Panc1 (cell line): ENCODE measurements around the gene MAP3K6. TPM values are rescaled to one million over a fixed set of nuclear protein-coding genes. Genes with fewer than 3 reads are reported as not detected.
"Not testable (repeated sequence)": the region's sequence is repeated elsewhere in the genome, so short reads cannot be mapped to it uniquely, and the experiment has no call there.

ENCODE experiments used
- ATAC-seq: fragments of 200-7000 bp; cut with Tn5 transposase; 2 replicates; pipeline ENCODE4 v1.9.1; 2020; ENCODE audit warnings: mild to moderate bottlenecking, moderate library complexity
- BruUV-seq: library from RNA; stranded (reverse); fragments of 400-500 nt; replicated peaks from 2 replicates; lab custom pipeline; 2021; lab: Mats Ljungman, UMichigan
- CTCF ChIA-PET: fragments of 300-600 bp; sonication (Branson Sonifier 250); formaldehyde crosslinking; loops from one replicate; lab custom pipeline; 2022; ENCODE audit warnings: antibody characterized with exemption; lab: Charles Lee
- POLR2A ChIA-PET: fragments of 300-600 bp; sonication (Branson Sonifier 250); formaldehyde crosslinking; loops from one replicate; lab custom pipeline; 2022; ENCODE audit warnings: antibody characterized with exemption; lab: Charles Lee
- DNase-seq: peaks from one replicate; pipeline ENCODE4 v3.0.0-alpha.2; 2010; ENCODE audit warnings: low read depth, low spot score
- H3K27ac ChIP-seq: 2 replicates; pipeline ENCODE4 v1.5.1; 2011; ENCODE audit warnings: mild to moderate bottlenecking, low read length, inconsistent platforms
- H3K27me3 ChIP-seq: fragments of 200-500 bp; sonication (Bioruptor generic); 2 replicates; pipeline ENCODE4 v1.6.0; 2014; ENCODE audit warnings: low read length, inconsistent platforms; ENCODE audit not compliant: control insufficient read depth, insufficient read depth
- H3K36me3 ChIP-seq: fragments of 200-500 bp; sonication (Bioruptor generic); 2 replicates; pipeline ENCODE4 v1.5.1; 2014; ENCODE audit warnings: inconsistent platforms, mild to moderate bottlenecking, low read length, moderate library complexity; ENCODE audit not compliant: control insufficient read depth, insufficient read depth
- H3K4me1 ChIP-seq: 2 replicates; pipeline ENCODE4 v1.5.1; 2011; ENCODE audit warnings: inconsistent platforms, mild to moderate bottlenecking, low read length, moderate library complexity; ENCODE audit not compliant: control insufficient read depth, insufficient read depth
- H3K4me3 ChIP-seq, 2 experiments: 2 replicates each; pipeline ENCODE4 v1.5.1; 2011 to 2012; ENCODE audit warnings: low read depth in 2 of 2, low read length in 2 of 2, mild to moderate bottlenecking in 2 of 2, inconsistent platforms in 1 of 2, moderate library complexity in 1 of 2
- H3K9me3 ChIP-seq: fragments of 200-500 bp; sonication (Bioruptor generic); 2 replicates; pipeline ENCODE4 v1.5.1; 2014; ENCODE audit warnings: low read depth, mild to moderate bottlenecking, inconsistent platforms, low read length, moderate library complexity; ENCODE audit not compliant: control insufficient read depth, insufficient read depth
- POLR2AphosphoS5 ChIP-seq: IDR thresholded peaks from 2 replicates; pipeline ENCODE4 v1.6.1; 2012; ENCODE audit warnings: mild to moderate bottlenecking, low read depth, low read length, moderate library complexity
- REST ChIP-seq, 2 experiments: IDR thresholded peaks; 2 replicates each; pipeline ENCODE4 v1.6.1; 2011 to 2012; ENCODE audit warnings: low read depth in 2 of 2, control low read depth in 1 of 2, low read length in 1 of 2, mild to moderate bottlenecking in 1 of 2, moderate library complexity in 1 of 2; ENCODE audit not compliant: insufficient read depth in 1 of 2
- SIN3A ChIP-seq: IDR thresholded peaks from 2 replicates; pipeline ENCODE4 v1.6.1; 2012; ENCODE audit warnings: low read depth, mild to moderate bottlenecking, low read length, moderate library complexity, borderline replicate concordance; ENCODE audit not compliant: insufficient read depth
- TCF7L2 ChIP-seq: IDR thresholded peaks from 2 replicates; pipeline ENCODE4 v1.6.1; 2011; ENCODE audit warnings: mild to moderate bottlenecking, low read depth, low read length, inconsistent platforms
- in situ Hi-C: cut with HindIII; loops from 2 replicates; pipeline ENCODE4 v1.10.0; 2016; ENCODE audit warnings: low sequenced_read_pairs, low pct_unique_long_range_greater_than_20kb
- intact Hi-C: fragments of 100-400 bp; cut with micrococcal nuclease; formaldehyde crosslinking; loops from one replicate; pipeline ENCODE4 v1.10.0; 2022; ENCODE audit not compliant: unreplicated experiment
- total RNA-seq: library from RNA; stranded (reverse); gene quantifications from one replicate; pipeline ENCODE4 v1.2.1, GENCODE V29; 2021; ENCODE audit not compliant: unreplicated experiment
- TF ChIP-seq, protein P1 (sequence below): fragments of 450-650 bp; IDR thresholded peaks from 2 replicates; pipeline ENCODE4 v1.5.1; 2017; ENCODE audit warnings: mild to moderate bottlenecking

The MAP3K6 gene
- total RNA-seq, 1 experiment from 2014 or later, result 56.9 TPM

GRCh38 chr1:27406362-27406680 lies 39.6 kb upstream of the MAP3K6 start:
- POLR2A ChIA-PET, result no interaction called here
- TF ChIP-seq SIN3A (no peak), TCF7L2 (no peak), REST (IDR thresholded peaks at IDR 0.05; ENCODE audit: insufficient read depth in 1 of 2, low read depth in 2 of 2, low read length in 1 of 2) (no peak), POLR2AphosphoS5 (no peak)
- TF ChIP-seq, protein P1, sequence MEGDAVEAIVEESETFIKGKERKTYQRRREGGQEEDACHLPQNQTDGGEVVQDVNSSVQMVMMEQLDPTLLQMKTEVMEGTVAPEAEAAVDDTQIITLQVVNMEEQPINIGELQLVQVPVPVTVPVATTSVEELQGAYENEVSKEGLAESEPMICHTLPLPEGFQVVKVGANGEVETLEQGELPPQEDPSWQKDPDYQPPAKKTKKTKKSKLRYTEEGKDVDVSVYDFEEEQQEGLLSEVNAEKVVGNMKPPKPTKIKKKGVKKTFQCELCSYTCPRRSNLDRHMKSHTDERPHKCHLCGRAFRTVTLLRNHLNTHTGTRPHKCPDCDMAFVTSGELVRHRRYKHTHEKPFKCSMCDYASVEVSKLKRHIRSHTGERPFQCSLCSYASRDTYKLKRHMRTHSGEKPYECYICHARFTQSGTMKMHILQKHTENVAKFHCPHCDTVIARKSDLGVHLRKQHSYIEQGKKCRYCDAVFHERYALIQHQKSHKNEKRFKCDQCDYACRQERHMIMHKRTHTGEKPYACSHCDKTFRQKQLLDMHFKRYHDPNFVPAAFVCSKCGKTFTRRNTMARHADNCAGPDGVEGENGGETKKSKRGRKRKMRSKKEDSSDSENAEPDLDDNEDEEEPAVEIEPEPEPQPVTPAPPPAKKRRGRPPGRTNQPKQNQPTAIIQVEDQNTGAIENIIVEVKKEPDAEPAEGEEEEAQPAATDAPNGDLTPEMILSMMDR, result no peak
- no peak overlapping the region for H3K4me3 ChIP-seq
- no peaks in the 10 kb centered on the region for H3K9me3 ChIP-seq
- no peaks in the 10 kb centered on the region; the same call in 1 of the 2 replicates for H3K4me1 ChIP-seq
- no peaks in the 10 kb centered on the region for H3K27me3 ChIP-seq
- DNase-seq (no peak), ATAC-seq (no peak)
- no peak overlapping the region for H3K27ac ChIP-seq
- CTCF ChIA-PET, result no interaction called here
- intact Hi-C loops, result no loop called here
- H3K36me3 ChIP-seq, result peaks cover 7% of the 10 kb centered on the region; the same call in 1 of the 2 replicates
- BruUV-seq, result no TSS peak
- in situ Hi-C loops, result no loop called here

GRCh38 chr1:27405598-27406361 lies 39.0 kb upstream of the MAP3K6 start:
- intact Hi-C loops, ATAC-seq, POLR2A ChIA-PET, H3K9me3 ChIP-seq, BruUV-seq, H3K27ac ChIP-seq, H3K36me3 ChIP-seq, H3K27me3 ChIP-seq, DNase-seq, H3K4me3 ChIP-seq, H3K4me1 ChIP-seq, in situ Hi-C loops: not testable (repeated sequence)
- CTCF ChIA-PET, result interaction anchor here (0.6 kb wide), 2 partner anchors 19 to 141 kb away, joined by 3 to 5 read pairs; no protein-coding TSS in a partner anchor

DNA sequence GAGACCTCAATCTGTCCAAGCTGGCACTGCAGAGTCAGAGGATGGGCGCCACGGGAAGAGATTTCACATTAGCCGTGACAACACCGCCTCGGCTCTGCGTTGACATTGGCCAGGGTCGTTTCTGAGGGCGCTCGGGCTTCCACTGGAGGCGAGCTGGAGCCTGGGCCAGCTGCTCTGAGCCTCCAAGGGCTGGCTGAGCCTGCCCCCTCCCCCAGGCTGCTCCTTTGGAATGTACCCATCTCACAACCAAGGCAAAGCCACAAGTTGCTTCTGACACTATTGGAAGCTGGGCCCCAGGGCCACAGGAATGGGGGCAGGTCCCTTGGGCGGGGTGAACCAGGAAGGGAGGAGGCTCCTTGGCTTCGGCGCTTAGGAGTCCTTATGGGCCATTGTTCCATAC lies 38.3 kb upstream of the MAP3K6 start:
- H3K27ac ChIP-seq, result no peak overlapping the region
- H3K27me3 ChIP-seq, result no peaks in the 10 kb centered on the region
- H3K4me3 ChIP-seq, result no peak overlapping the region
- intact Hi-C loops (no loop called here), in situ Hi-C loops (no loop called here)
- peaks cover 2% of the 10 kb centered on the region; the same call in 1 of the 2 replicates for H3K36me3 ChIP-seq
- ChIA-PET CTCF (no interaction called here), POLR2A (no interaction called here)
- ATAC-seq, result no peak
- H3K4me1 ChIP-seq, result no peaks in the 10 kb centered on the region; the same call in 1 of the 2 replicates
- no peak for DNase-seq
- no TSS peak for BruUV-seq
- H3K9me3 ChIP-seq, result no peaks in the 10 kb centered on the region
- TF ChIP-seq, protein P1, result no peak
- no peak for TF ChIP-seq TCF7L2
- no peak for TF ChIP-seq POLR2AphosphoS5
- TF ChIP-seq SIN3A, result no peak
- TF ChIP-seq REST (IDR thresholded peaks at IDR 0.05; ENCODE audit: insufficient read depth in 1 of 2, low read depth in 2 of 2, low read length in 1 of 2), result no peak
